GM12875 (cell line): ENCODE results near the gene ATP2C2.
"Not testable (repeated sequence)": the region's sequence is repeated elsewhere in the genome, so short reads cannot be mapped to it uniquely, and the experiment has no call there.

ENCODE experiments used
- H3K4me3 ChIP-seq: one replicate; pipeline ENCODE4 v1.5.1; 2011; ENCODE audit warnings: low read depth, low read length, control low read depth
- TF ChIP-seq, protein P1 (sequence below): IDR thresholded peaks from 2 replicates; pipeline ENCODE4 v1.5.1; 2011; ENCODE audit warnings: low read depth, mild to moderate bottlenecking, control low read depth, inconsistent platforms, low read length, moderate library complexity, borderline replicate concordance; ENCODE audit not compliant: insufficient read depth

Gene ATP2C2

GRCh38 chr16:84446084-84446483, 77.7 kb downstream of the ATP2C2 start:
- H3K4me3 ChIP-seq, result no peak overlapping the region
- TF ChIP-seq, protein P1, sequence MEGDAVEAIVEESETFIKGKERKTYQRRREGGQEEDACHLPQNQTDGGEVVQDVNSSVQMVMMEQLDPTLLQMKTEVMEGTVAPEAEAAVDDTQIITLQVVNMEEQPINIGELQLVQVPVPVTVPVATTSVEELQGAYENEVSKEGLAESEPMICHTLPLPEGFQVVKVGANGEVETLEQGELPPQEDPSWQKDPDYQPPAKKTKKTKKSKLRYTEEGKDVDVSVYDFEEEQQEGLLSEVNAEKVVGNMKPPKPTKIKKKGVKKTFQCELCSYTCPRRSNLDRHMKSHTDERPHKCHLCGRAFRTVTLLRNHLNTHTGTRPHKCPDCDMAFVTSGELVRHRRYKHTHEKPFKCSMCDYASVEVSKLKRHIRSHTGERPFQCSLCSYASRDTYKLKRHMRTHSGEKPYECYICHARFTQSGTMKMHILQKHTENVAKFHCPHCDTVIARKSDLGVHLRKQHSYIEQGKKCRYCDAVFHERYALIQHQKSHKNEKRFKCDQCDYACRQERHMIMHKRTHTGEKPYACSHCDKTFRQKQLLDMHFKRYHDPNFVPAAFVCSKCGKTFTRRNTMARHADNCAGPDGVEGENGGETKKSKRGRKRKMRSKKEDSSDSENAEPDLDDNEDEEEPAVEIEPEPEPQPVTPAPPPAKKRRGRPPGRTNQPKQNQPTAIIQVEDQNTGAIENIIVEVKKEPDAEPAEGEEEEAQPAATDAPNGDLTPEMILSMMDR, result no peak

GRCh38 chr16:84446596-84447392, 78.5 kb downstream of the ATP2C2 start:
- TF ChIP-seq, protein P1, result no peak
- no peak overlapping the region for H3K4me3 ChIP-seq

DNA sequence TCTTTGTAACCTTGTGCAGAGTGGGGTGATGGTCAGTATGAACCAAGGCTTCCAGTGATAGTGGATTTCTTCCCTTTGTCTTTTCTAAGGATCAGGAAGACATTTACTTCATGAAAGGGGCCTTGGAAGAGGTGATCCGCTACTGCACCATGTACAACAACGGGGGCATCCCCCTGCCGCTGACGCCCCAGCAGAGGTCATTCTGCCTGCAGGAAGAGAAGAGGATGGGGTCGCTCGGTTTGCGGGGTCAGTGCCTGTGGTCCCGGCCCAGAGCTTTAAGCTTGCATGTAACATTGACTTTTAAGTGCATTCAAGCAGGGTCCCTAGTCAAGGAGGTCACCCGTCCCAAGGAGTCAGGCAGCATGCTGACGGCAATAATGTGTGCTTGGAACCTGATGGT, 80.1 kb downstream of the ATP2C2 start:
- H3K4me3 ChIP-seq, result no peak overlapping the region
- TF ChIP-seq, protein P1, result no peak

DNA sequence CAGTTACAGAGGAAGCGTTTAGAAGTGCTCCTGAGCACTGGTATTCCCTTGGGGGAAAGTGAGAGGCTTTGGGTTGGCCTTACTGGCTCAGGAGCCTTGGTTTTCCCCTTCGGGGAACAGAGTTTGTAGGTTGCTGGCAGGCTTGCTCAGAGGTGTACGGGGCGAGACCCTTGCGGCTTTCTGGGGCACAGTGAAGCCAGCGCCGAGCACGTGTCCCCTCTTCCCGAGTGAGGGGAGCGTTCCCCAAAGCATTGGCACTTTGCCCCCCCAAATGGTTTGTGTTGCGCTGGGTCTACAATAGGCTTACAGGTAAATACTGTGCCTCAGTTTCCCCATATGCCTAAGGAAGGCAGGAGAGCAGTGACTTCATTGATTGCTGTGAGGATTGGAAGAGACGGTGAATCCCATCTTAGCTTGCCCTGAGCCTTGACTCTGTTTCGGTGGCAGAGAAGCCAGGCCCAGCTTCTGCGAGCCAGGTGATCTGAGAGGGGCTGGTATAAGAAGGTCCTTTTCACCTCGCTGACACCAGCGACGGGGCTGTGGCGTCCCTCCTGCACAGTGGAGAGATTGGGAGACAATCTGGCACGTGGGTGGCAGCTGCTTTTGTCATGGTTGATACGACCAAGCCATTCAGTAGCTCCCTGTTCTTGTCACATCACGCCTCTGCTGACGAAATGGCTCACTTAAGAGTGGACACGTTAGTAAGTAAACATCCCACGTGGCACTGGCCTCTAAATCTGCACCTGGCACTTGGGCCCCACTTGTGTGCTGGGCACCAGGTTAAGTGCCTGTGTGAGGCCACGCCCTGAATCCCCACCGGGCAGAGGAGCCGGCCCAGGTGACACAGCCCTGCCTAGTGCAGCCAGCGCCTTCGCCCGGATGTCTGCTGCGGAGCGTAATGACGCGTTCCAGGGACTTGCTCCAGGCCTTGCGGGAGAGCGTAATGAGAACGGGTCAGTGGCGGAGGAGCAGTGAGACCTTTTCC, 81.1 kb downstream of the ATP2C2 start:
- no peak overlapping the region for H3K4me3 ChIP-seq
- TF ChIP-seq, protein P1, result no peak

- TF ChIP-seq, protein P1, result no peak
- H3K4me3 ChIP-seq, result no peak overlapping the region
Observed at GRCh38 chr16:84450176-84450865, 82.0 kb downstream of the ATP2C2 start.

- not testable (repeated sequence) for H3K4me3 ChIP-seq
Observed at GRCh38 chr16:84451010-84451676, 82.8 kb downstream of the ATP2C2 start.
